GM21515 (cell line): Measurements from ENCODE around the gene RALB.
"Not testable (repeated sequence)": the region's sequence is repeated elsewhere in the genome, so short reads cannot be mapped to it uniquely, and the experiment has no call there.

Experiments used
- ATAC-seq: cut with Tn5 transposase; IDR thresholded peaks from one replicate; pipeline ENCODE4 v1.9.1; 2021; ENCODE audit not compliant: unreplicated experiment

The RALB gene

GRCh38 chr2:120290737-120291136, 38.1 kb downstream of the RALB start:
- no peak for ATAC-seq

GRCh38 chr2:120291401-120292311, 39.0 kb downstream of the RALB start:
- no peak for ATAC-seq

- peak; percentile 35 for ATAC-seq
Observed at GRCh38 chr2:120293096-120294007, 40.7 kb downstream of the RALB start.

GRCh38 chr2:120294008-120294340, 41.3 kb downstream of the RALB start:
- ATAC-seq: peak; percentile 95

- no peak for ATAC-seq
Observed at GRCh38 chr2:120298173-120298835, 45.7 kb downstream of the RALB start.

- ATAC-seq: no peak
Observed at GRCh38 chr2:120299004-120299403, 46.4 kb downstream of the RALB start.

- ATAC-seq: no peak
Observed at GRCh38 chr2:120299561-120299960, 46.9 kb downstream of the RALB start.

GRCh38 chr2:120300385-120300784, 47.7 kb downstream of the RALB start:
- ATAC-seq: no peak

GRCh38 chr2:120301284-120301683, 48.6 kb downstream of the RALB start:
- no peak for ATAC-seq

GRCh38 chr2:120302301-120302700, 49.6 kb downstream of the RALB start:
- no peak for ATAC-seq

- no peak for ATAC-seq
Observed at GRCh38 chr2:120303177-120303576, 50.5 kb downstream of the RALB start.

- no peak for ATAC-seq
Observed at GRCh38 chr2:120305296-120305695, 52.6 kb downstream of the RALB start.

GRCh38 chr2:120305937-120306490, 53.4 kb downstream of the RALB start:
- ATAC-seq: no peak

GRCh38 chr2:120307482-120307881, 54.8 kb downstream of the RALB start:
- no peak for ATAC-seq

- ATAC-seq: no peak
Observed at GRCh38 chr2:120308038-120308910, 55.6 kb downstream of the RALB start.

- ATAC-seq: peak; percentile 55
Observed at GRCh38 chr2:120310136-120310535, 57.5 kb downstream of the RALB start.

- not testable (repeated sequence) for ATAC-seq
Observed at GRCh38 chr2:120310841-120311240, 58.2 kb downstream of the RALB start.

GRCh38 chr2:120312076-120312475, 59.4 kb downstream of the RALB start:
- ATAC-seq: no peak

GRCh38 chr2:120312860-120313694, 60.4 kb downstream of the RALB start:
- peak; percentile 49 for ATAC-seq
